ENCODE measurements around the gene IQSEC1.

- TF ChIP-seq CTCF (IDR thresholded peaks at IDR 0.05) (no peak), POLR2A (IDR thresholded peaks at IDR 0.05) (no peak)
Observed at GRCh38 chr3:12893852-12894251, 179.4 kb downstream of the IQSEC1 start.

Data from lower leg skin (tissue), 3 donors.